Right lobe of liver (tissue), 6 donors: ENCODE data around the gene DDI2. TPM values are rescaled to one million over a fixed set of nuclear protein-coding genes. Genes with fewer than 3 reads are reported as not detected.

Experiments used
- ATAC-seq, 4 donors: fragments of 200-7000 bp; cut with Tn5 transposase; one replicate each; pipeline ENCODE4 v1.9.1; 2020; ENCODE audit warnings: mild to moderate bottlenecking in 4 of 4, moderate library complexity in 4 of 4
- DNase-seq, 3 donors: peaks; one replicate each; pipeline ENCODE4 v3.0.0-alpha.2; 2020
- H3K27ac ChIP-seq, 3 donors: fragments of 200-600 bp; one replicate each; pipeline ENCODE4 v1.8.0; 2022
- H3K27me3 ChIP-seq, 2 donors: fragments of 200-600 bp; one replicate each; pipeline ENCODE4 v1.8.0; 2022
- H3K36me3 ChIP-seq, 4 donors: fragments of 200-600 bp; sonication (generic) in 1 of 4; one replicate each; pipeline versions ENCODE4 v1.5.1 to v1.8.0; 2017 to 2022; ENCODE audit warnings: control low read depth in 1 of 4
- H3K4me1 ChIP-seq, 4 donors: fragments of 200-600 bp; sonication (generic) in 1 of 4; one replicate each; pipeline versions ENCODE4 v1.5.1 to v1.8.0; 2017 to 2022; ENCODE audit warnings: control low read depth in 1 of 4
- H3K4me3 ChIP-seq, 3 donors: fragments of 200-600 bp; one replicate each; pipeline ENCODE4 v1.8.0; 2022
- H3K9me3 ChIP-seq, 4 donors: fragments of 200-600 bp; sonication (generic) in 1 of 4; one replicate each; pipeline versions ENCODE4 v1.5.1 to v1.8.0; 2017 to 2022; ENCODE audit warnings: control low read depth in 1 of 4
- CTCF ChIP-seq, 4 donors: fragments of 200-600 bp in 3 of 4; fragments of 450-650 bp in 1 of 4; IDR thresholded peaks; one replicate each; pipeline versions ENCODE4 v1.5.1 to v1.8.0; 2016 to 2022; ENCODE audit warnings: antibody characterized with exemption in 4 of 4, mild to moderate bottlenecking in 2 of 4
- POLR2A ChIP-seq: fragments of 450-650 bp; IDR thresholded peaks from one replicate; pipeline ENCODE4 v1.6.1; 2017; ENCODE audit warnings: antibody characterized with exemption, mild to moderate bottlenecking
- WGBS: methylation state at CpG from one replicate; pipeline ENCODE4 v1.1.6; 2018; ENCODE audit warnings: low coverage, low lambda C conversion rate; ENCODE audit not compliant: insufficient coverage; ENCODE audit errors: missing lambda C conversion rate; 5-methylcytosine and 5-hydroxymethylcytosine counted together
- intact Hi-C, 2 donors: fragments of 100-400 bp; cut with DNase I; formaldehyde crosslinking; loops; one replicate each; pipeline versions ENCODE4 v1.11.2 to v1.14.1; 2022
- total RNA-seq, 6 experiments: library from RNA; depleted of rRNA in 2 of 6; stranded (reverse); fragments of >200 nt in 2 of 6; fragmentation: NEBNext Ultra II Directional in 3 of 6; extraction: Animal tissue kit (Norgen Biotek cat#: 25700) in 3 of 6; gene quantifications; one replicate each; pipeline versions ENCODE4 v1.1.0 to v1.2.4, GENCODE V29; 2016 to 2023
- donor health status: DM: no; HTN: yes; CAD: no.
- donor health status: DM: no; HTN: no; CAD: no.
- donor health status: DM: no; HTN: no; CAD: no.
- donor health status: DM: no; HTN: yes; CAD: no.
- donor health status: DM: no; HTN: yes; CAD: no.

The DDI2 gene
- total RNA-seq, 6 experiments from 2014 or later, result 24.9 to 70.0 (median 42.9) TPM

- Histone ChIP-seq H3K9me3 (no peaks in the 10 kb centered on the region), H3K36me3 (peaks cover 0 to 31% (median 15%) of the 10 kb centered on the region in 4 donors), H3K4me1 (peaks cover 0 to 67% (median 26%) of the 10 kb centered on the region in 4 donors), H3K27me3 (no peaks in the 10 kb centered on the region), H3K4me3 (no peak overlapping the region), H3K27ac (no peak overlapping the region)
- peak in 1 of 3 donors; percentile 57 for DNase-seq
- 39% methylated on average over 13 of the region's 13 CpGs for WGBS
- intact Hi-C loops, result no loop called here
- TF ChIP-seq POLR2A (no peak), CTCF (IDR thresholded peaks at IDR 0.05) (no peak)
- peak in 2 of 4 donors; percentile 43 to 63 for ATAC-seq
Measured at GRCh38 chr1:15625056-15625917, 8.0 kb downstream of the DDI2 start.

- H3K27me3 ChIP-seq, result no peaks in the 10 kb centered on the region
- no peak for TF ChIP-seq CTCF (IDR thresholded peaks at IDR 0.05)
- TF ChIP-seq POLR2A, result no peak
- H3K27ac ChIP-seq, result no peak overlapping the region
- ATAC-seq (no peak), DNase-seq (no peak)
- intact Hi-C loops, result no loop called here
- peaks cover 0 to 59% (median 22%) of the 10 kb centered on the region in 4 donors for H3K4me1 ChIP-seq
- H3K4me3 ChIP-seq, result no peak overlapping the region
- no peaks in the 10 kb centered on the region for H3K9me3 ChIP-seq
- H3K36me3 ChIP-seq, result peaks cover 3 to 40% (median 19%) of the 10 kb centered on the region in 4 donors
- 77% methylated on average over 6 of the region's 11 CpGs for WGBS
Measured at GRCh38 chr1:15626269-15626950, 9.2 kb downstream of the DDI2 start.

DNA sequence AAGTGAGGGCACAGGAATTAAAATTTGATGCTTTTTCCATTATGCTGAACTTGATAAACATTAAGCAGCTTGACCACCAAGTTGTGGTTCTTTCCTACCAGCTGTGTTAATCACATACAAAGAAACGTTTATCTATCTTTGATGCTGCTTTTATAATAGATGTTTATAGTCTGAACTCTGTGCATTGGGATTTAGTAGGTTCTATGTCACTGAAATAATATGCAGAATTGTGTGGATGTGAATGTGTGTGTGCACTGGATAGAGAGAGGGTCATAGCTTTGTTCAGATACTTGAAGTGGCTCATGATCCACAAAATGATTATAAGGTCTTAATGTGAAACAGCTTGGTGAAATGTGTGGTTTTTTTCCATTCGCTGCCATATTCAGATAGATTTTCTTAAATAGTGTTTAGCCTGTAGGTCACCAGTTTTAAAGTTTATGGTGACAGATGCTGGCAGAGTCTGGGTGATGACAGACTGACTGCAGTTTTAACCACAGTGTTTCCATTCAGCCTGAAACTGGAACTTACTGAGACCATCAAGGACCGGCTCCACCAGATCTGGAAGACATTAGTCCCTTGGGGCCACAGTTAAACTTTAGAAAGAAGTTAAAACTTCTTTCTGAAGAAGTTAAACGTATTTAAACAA is 10.2 kb downstream of the DDI2 start:
- H3K36me3 ChIP-seq, result peaks cover 4 to 51% (median 22%) of the 10 kb centered on the region in 4 donors
- H3K27me3 ChIP-seq, result no peaks in the 10 kb centered on the region
- peaks cover 0 to 48% (median 17%) of the 10 kb centered on the region in 4 donors for H3K4me1 ChIP-seq
- WGBS, result 50% methylated on average over 4 of the region's 4 CpGs
- H3K27ac ChIP-seq, result peak overlapping the region in 1 of 3 donors; percentile 1
- intact Hi-C loops, result no loop called here
- no peak overlapping the region for H3K4me3 ChIP-seq
- no peak for ATAC-seq
- TF ChIP-seq POLR2A (no peak), CTCF (IDR thresholded peaks at IDR 0.05) (no peak)
- DNase-seq, result no peak
- H3K9me3 ChIP-seq, result no peaks in the 10 kb centered on the region

GRCh38 chr1:15628003-15628402 is 10.7 kb downstream of the DDI2 start:
- intact Hi-C loops, result no loop called here
- Histone ChIP-seq H3K27ac (no peak overlapping the region), H3K36me3 (peaks cover 4 to 56% (median 24%) of the 10 kb centered on the region in 4 donors), H3K27me3 (no peaks in the 10 kb centered on the region), H3K4me1 (peaks cover 0 to 43% (median 15%) of the 10 kb centered on the region in 4 donors), H3K9me3 (no peaks in the 10 kb centered on the region), H3K4me3 (no peak overlapping the region)
- TF ChIP-seq POLR2A, result no peak
- no peak for TF ChIP-seq CTCF (IDR thresholded peaks at IDR 0.05)
- WGBS, result 37% methylated on average over 1 of the region's 1 CpG
- no peak for DNase-seq
- no peak for ATAC-seq
